Ishikawa (cell line): ENCODE data around the gene SSTR3.

Experiments
- CEBPB ChIP-seq: IDR thresholded peaks from 2 replicates; pipeline ENCODE4 v1.6.1; 2012
- CREB1 ChIP-seq: IDR thresholded peaks from 2 replicates; pipeline ENCODE4 v1.6.1; 2012; ENCODE audit warnings: low read depth
- EGR1 ChIP-seq: IDR thresholded peaks from 2 replicates; pipeline ENCODE4 v1.6.1; 2012
- EP300 ChIP-seq: IDR thresholded peaks from 2 replicates; pipeline ENCODE4 v1.6.1; 2012; ENCODE audit warnings: borderline replicate concordance
- FOXM1 ChIP-seq: IDR thresholded peaks from 2 replicates; pipeline ENCODE4 v1.6.1; 2012; ENCODE audit warnings: low read depth, borderline replicate concordance
- NFIC ChIP-seq: IDR thresholded peaks from 2 replicates; pipeline ENCODE4 v1.6.1; 2012
- RAD21 ChIP-seq: IDR thresholded peaks from 2 replicates; pipeline ENCODE4 v1.6.1; 2012; ENCODE audit warnings: low read depth
- TAF1 ChIP-seq: IDR thresholded peaks from 2 replicates; pipeline ENCODE4 v1.6.1; 2012; ENCODE audit warnings: low read depth, mild to moderate bottlenecking
- TCF12 ChIP-seq: IDR thresholded peaks from 2 replicates; pipeline ENCODE4 v1.6.1; 2012; ENCODE audit warnings: low read depth
- TEAD4 ChIP-seq: IDR thresholded peaks from 2 replicates; pipeline ENCODE4 v1.6.1; 2012
- YY1 ChIP-seq: IDR thresholded peaks from 2 replicates; pipeline ENCODE4 v1.6.1; 2012; ENCODE audit warnings: low read depth
- ZBTB7A ChIP-seq: IDR thresholded peaks from 2 replicates; pipeline ENCODE4 v1.6.1; 2012; ENCODE audit warnings: low read depth
- TF ChIP-seq, protein P1 (sequence below): IDR thresholded peaks from 2 replicates; pipeline ENCODE4 v1.6.1; 2012
- TF ChIP-seq, protein P2 (sequence below): IDR thresholded peaks from 2 replicates; pipeline ENCODE4 v1.6.1; 2012
- TF ChIP-seq, protein P3 (sequence below): IDR thresholded peaks from 2 replicates; pipeline ENCODE4 v1.6.1; 2012; ENCODE audit warnings: low read depth, mild to moderate bottlenecking

SSTR3 gene

DNA sequence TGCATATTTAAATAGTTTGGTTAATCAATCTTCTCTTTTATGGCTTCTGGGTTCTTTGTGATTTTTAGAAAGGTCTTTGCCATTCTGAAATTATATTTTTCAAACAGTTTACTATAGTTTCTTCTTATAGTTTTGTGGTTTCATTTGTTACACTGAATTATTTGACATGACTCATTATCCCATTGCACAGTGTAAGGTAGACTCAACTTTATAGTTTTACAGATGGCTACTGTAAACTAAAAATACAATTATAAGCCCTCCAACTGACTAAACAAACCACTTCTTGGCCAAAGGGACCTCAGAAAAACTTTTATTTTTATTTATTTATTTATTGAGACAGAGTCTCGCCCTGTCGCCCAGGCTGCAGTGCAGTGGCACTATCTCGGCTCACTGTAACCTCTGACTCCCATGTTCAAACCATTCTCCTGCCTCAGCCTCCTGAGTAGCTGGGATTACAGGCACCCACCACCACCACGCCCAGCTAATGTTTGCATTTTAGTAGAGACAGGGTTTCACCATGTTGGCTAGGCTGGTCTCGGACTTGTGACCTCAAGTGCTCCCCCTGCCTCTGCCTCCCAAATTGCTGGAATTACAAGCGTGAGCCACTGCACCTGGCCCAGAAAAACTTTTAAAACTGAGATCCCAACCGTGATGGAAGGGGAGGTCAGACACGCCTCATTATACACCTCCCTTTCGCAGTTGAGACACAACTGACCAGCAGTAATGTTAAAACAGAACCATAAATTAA lies 45.9 kb upstream of the SSTR3 start:
- no peak for TF ChIP-seq FOXM1
- no peak for TF ChIP-seq RAD21
- TF ChIP-seq TCF12 = no peak
- TF ChIP-seq YY1 = no peak
- TF ChIP-seq TAF1 = no peak
- no peak for TF ChIP-seq EP300
- TF ChIP-seq, protein P1, sequence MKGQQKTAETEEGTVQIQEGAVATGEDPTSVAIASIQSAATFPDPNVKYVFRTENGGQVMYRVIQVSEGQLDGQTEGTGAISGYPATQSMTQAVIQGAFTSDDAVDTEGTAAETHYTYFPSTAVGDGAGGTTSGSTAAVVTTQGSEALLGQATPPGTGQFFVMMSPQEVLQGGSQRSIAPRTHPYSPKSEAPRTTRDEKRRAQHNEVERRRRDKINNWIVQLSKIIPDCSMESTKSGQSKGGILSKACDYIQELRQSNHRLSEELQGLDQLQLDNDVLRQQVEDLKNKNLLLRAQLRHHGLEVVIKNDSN = no peak
- no peak for TF ChIP-seq CEBPB
- no peak for TF ChIP-seq TEAD4
- TF ChIP-seq, protein P2, sequence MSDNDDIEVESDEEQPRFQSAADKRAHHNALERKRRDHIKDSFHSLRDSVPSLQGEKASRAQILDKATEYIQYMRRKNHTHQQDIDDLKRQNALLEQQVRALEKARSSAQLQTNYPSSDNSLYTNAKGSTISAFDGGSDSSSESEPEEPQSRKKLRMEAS = no peak

DNA sequence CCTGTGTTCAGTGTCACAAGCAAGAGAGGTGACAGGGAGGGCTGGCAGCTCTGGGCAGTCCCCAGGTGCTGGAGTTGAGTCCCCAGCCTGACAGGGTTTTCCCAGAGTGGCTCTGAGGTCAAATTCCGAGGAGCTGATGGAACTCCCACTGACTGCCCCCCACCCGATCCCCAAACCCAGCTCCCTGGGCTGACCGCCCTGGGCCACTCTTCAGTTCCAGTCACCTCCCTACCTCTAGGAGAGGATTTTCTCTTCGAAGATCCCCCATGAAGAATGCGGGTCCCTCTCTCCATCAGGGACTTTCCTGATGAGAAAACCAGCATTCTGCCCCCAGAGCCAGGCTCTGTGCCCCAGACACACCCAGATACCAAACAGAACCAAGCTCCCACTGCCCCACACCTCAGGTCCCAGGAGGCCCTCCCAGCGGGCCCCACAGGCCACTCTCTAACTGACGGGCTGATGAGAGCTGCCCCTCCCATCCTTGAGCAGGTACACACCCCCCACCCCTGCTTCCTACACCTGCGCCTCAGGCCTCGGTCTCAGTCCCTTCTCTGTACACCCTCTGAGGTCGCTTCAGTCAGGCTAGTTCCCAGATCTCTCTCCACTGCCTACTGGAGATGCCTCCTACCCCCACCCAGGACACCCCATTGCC lies 43.9 kb upstream of the SSTR3 start:
- no peak for TF ChIP-seq YY1

DNA sequence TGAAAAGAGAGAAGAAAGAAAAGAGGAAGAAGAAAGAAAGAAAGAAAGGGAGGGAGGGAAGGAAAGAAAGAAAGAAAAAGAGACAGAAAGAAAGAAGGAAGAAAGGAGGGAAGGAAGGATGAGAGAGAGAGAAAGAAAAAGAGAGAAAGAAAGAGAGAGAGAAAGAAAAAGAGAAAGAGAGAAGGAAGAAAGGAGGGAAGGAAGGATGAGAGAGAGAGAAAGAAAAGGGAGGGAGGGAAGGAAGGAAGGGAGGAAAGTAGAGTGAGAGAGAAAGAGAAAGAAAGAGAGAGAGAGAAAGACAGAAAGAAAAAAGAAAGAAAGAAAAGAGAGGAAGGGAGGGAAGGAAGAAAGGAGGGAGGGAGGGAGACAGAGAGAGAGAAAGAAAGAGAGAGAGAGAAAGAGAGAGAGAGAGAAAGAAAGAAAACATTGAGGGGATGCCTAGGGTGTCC lies 43.3 kb upstream of the SSTR3 start:
- TF ChIP-seq, protein P2 = no peak
- no peak for TF ChIP-seq RAD21
- TF ChIP-seq TAF1 = no peak
- TF ChIP-seq ZBTB7A = no peak
- TF ChIP-seq, protein P1 = no peak
- TF ChIP-seq YY1 = no peak
- no peak for TF ChIP-seq NFIC
- TF ChIP-seq EP300 = no peak
- TF ChIP-seq FOXM1 = no peak
- TF ChIP-seq EGR1 = no peak
- no peak for TF ChIP-seq CEBPB
- no peak for TF ChIP-seq CREB1
- TF ChIP-seq TEAD4 = no peak
- no peak for TF ChIP-seq TCF12
- TF ChIP-seq, protein P3, sequence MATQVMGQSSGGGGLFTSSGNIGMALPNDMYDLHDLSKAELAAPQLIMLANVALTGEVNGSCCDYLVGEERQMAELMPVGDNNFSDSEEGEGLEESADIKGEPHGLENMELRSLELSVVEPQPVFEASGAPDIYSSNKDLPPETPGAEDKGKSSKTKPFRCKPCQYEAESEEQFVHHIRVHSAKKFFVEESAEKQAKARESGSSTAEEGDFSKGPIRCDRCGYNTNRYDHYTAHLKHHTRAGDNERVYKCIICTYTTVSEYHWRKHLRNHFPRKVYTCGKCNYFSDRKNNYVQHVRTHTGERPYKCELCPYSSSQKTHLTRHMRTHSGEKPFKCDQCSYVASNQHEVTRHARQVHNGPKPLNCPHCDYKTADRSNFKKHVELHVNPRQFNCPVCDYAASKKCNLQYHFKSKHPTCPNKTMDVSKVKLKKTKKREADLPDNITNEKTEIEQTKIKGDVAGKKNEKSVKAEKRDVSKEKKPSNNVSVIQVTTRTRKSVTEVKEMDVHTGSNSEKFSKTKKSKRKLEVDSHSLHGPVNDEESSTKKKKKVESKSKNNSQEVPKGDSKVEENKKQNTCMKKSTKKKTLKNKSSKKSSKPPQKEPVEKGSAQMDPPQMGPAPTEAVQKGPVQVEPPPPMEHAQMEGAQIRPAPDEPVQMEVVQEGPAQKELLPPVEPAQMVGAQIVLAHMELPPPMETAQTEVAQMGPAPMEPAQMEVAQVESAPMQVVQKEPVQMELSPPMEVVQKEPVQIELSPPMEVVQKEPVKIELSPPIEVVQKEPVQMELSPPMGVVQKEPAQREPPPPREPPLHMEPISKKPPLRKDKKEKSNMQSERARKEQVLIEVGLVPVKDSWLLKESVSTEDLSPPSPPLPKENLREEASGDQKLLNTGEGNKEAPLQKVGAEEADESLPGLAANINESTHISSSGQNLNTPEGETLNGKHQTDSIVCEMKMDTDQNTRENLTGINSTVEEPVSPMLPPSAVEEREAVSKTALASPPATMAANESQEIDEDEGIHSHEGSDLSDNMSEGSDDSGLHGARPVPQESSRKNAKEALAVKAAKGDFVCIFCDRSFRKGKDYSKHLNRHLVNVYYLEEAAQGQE = no peak

GRCh38 chr22:37254867-37255233 lies 42.6 kb upstream of the SSTR3 start:
- TF ChIP-seq YY1 (no peak), ZBTB7A (no peak), FOXM1 (no peak)
- TF ChIP-seq, protein P1 = no peak
- TF ChIP-seq, protein P3 = no peak

DNA sequence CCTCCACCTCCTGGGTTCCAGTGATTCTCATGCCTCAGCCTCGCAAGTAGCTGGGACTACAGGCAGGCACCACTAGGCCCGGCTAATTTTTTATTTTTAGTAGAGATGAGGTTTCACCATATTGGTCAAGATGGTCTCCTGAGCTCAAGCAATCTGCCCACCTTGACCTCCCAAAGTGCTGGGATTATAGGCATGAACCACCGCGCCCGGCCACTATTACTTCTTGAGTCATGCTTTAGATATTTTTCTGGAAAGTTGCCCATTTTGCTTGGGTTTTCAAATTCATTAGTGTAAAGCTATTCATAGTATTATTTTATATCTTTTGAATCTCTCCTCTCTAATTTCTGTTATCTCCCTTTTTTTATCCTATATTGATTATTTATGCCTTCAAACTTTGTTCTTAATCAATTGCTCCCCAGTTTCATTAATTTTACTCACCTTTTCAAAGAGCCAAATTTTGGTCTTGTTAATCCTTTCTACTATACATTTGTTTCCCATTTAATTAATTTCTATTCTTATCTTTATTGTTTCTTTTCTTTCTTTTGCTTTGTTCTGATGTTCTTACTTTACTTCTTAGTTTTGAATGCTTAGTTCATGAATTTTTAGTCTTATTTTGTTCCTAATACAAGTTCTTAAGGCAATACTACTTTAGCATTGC lies 42.1 kb upstream of the SSTR3 start:
- TF ChIP-seq, protein P2 = no peak
- TF ChIP-seq TEAD4 (no peak), ZBTB7A (no peak), FOXM1 (no peak), TCF12 (no peak), RAD21 (no peak), YY1 (no peak), CREB1 (no peak), EP300 (no peak), NFIC (no peak), TAF1 (no peak), EGR1 (no peak), CEBPB (no peak)
- TF ChIP-seq, protein P3 = no peak
- TF ChIP-seq, protein P1 = no peak
